Measurements from ENCODE around the gene THEM4. TPM values are rescaled to one million over a fixed set of nuclear protein-coding genes. Genes with fewer than 3 reads are reported as not detected.
"Not testable (repeated sequence)": the region's sequence is repeated elsewhere in the genome, so short reads cannot be mapped to it uniquely, and the experiment has no call there.

Gene THEM4
- total RNA-seq, 2 donors from 2014 or later, result 20.4 to 27.4 TPM

GRCh38 chr1:151907363-151908139, 1.8 kb downstream of the THEM4 start:
- H3K36me3 Mint-ChIP-seq, result peaks cover 39 to 58% of the 10 kb centered on the region in 2 donors
- H3K27ac Mint-ChIP-seq, result peak overlapping the region; percentile 75 to 91
- ATAC-seq (no peak), DNase-seq (ENCODE audit: low spot score in 2 of 2) (peak in 1 of 2 donors; percentile 50)
- H3K9me3 Mint-ChIP-seq, result peaks cover 15 to 33% of the 10 kb centered on the region in 2 donors

DNA sequence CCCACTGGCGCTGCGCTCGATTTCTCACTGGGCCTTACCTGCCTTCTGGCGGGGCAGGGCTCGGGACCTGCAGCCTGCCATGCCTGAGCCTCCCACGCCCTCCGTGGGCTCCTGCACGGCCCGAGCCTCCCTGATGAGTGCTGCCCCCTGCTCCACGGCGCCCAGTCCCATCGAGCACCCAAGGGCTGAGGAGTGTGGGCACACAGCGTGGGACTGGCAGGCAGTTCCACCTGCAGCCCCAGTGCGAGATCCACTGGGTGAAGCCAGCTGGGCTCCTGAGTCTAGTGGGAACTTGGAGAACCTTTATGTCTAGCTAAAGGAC, 3.0 kb downstream of the THEM4 start:
- peaks cover 50 to 71% of the 10 kb centered on the region in 2 donors for H3K36me3 Mint-ChIP-seq
- peak overlapping the region in 1 of 2 donors; percentile 91 for H3K27ac Mint-ChIP-seq
- ATAC-seq; DNase-seq (ENCODE audit: low spot score in 2 of 2): not testable (repeated sequence)
- peaks cover 21 to 39% of the 10 kb centered on the region in 2 donors for H3K9me3 Mint-ChIP-seq

- DNase-seq (ENCODE audit: low spot score in 2 of 2), result not testable (repeated sequence)
- Mint-ChIP-seq H3K9me3 (peaks cover 24 to 42% of the 10 kb centered on the region in 2 donors), H3K36me3 (peaks cover 53 to 77% of the 10 kb centered on the region in 2 donors), H3K27ac (peak overlapping the region; percentile 91 to 97)
- peak; percentile 12 to 17 for ATAC-seq
Measured at GRCh38 chr1:151905443-151906323, 3.6 kb downstream of the THEM4 start.

- ATAC-seq (peak; percentile 45 to 70), DNase-seq (ENCODE audit: low spot score in 2 of 2) (peak; percentile 48 to 75)
- Mint-ChIP-seq H3K36me3 (peaks cover 59 to 83% of the 10 kb centered on the region in 2 donors), H3K9me3 (peaks cover 28 to 47% of the 10 kb centered on the region in 2 donors), H3K27ac (peak overlapping the region; percentile 91 to 97)
Measured at GRCh38 chr1:151905070-151905442, 4.3 kb downstream of the THEM4 start.

DNA sequence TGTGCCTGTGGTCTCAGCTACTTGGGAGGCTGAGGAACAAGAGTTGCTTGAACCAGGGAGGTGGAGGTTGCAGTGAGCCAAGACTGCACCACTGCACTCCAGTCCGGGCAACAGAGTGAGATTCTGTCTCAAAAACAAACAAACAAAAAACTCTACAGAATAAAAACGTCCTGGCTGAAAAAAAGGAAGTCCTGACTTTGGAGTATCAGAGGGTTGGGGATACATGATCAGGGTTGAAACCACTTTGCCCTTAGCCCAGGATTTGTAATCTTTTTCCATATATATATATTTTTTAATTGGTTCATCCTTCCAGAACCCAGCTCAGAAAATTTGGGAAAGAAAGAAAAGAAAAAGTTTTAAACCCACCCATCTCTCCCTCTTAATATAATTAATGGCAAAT, 6.5 kb downstream of the THEM4 start:
- H3K36me3 Mint-ChIP-seq, result peaks cover 61 to 88% of the 10 kb centered on the region in 2 donors
- ATAC-seq, result no peak
- no peak overlapping the region for H3K27ac Mint-ChIP-seq
- DNase-seq (ENCODE audit: low spot score in 2 of 2), result no peak
- peaks cover 33 to 59% of the 10 kb centered on the region in 2 donors for H3K9me3 Mint-ChIP-seq

DNA sequence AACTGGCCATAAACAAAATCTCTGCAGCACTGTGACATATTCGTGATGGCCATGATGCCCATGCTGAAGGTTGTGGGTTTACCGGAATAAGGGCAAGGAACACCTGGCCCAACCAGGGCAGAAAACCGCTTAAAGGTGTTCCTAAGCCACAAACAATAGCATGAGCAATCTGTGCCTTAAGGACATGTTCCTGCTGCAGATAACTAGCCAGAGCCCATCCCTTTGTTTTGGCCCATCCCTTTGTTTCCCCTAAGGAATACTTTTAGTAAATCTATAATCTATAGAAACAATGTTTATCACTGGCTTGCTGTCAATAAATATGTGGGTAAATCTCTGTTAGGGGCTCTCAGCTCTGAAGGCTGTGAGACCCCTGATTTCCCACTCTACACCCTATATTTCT, 8.5 kb downstream of the THEM4 start:
- Mint-ChIP-seq H3K36me3 (peaks cover 51 to 71% of the 10 kb centered on the region in 2 donors), H3K9me3 (peaks cover 22 to 48% of the 10 kb centered on the region in 2 donors)
- not testable (repeated sequence) for ATAC-seq; DNase-seq (ENCODE audit: low spot score in 2 of 2); H3K27ac Mint-ChIP-seq

DNA sequence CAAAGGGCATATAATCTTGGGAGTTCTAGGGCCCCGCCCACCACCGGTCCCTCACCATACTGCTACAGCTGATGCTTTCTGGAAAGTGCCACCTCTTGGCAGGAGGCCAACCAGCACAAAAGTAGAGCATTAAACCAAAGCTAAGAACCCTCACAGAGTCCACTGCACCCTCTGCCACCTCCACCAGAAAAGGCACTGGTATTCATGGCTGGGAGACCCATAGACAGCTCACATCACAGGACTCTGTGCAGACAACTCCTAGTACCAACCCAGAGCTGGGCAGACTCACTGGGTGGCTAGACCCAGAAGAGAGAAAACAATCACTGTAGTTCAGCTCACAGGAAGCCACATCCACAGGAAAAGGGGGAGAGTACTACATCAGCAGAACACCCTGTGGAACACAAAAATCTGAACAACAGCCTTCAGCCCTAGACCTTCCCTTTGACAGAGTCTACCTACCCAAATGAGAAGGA, 10.8 kb downstream of the THEM4 start:
- Mint-ChIP-seq H3K36me3 (peaks cover 52 to 67% of the 10 kb centered on the region in 2 donors), H3K27ac (peak overlapping the region; percentile 65 to 88), H3K9me3 (peaks cover 19 to 34% of the 10 kb centered on the region in 2 donors)
- DNase-seq (ENCODE audit: low spot score in 2 of 2) (no peak), ATAC-seq (peak; percentile 34 to 86)

DNA sequence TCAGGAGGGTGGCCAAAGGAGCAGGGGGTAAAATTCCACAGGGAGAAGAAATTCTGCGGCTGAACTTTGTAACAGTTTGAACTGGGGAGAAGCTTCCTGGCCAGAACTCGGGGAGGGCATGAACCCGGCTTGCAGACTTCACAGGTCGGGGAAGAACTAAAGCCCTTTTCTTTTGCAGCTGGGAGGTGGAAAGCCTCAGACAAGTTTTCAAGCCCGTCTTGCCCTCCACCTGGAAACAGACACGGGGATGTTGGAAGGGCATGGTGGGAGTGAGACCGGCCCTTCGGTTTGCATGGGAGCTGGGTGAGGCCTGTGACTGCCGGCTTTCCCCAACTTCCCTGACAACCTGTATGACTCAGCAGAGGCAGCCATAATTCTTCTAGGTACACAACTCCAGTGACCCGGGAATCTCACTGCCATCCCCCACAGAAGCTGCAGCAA, 11.3 kb downstream of the THEM4 start:
- H3K9me3 Mint-ChIP-seq, result peaks cover 19 to 31% of the 10 kb centered on the region in 2 donors
- peak in 1 of 2 donors; percentile 40 for ATAC-seq
- peak overlapping the region; percentile 67 to 88 for H3K27ac Mint-ChIP-seq

GRCh38 chr1:151893176-151893924, 16.0 kb downstream of the THEM4 start:
- DNase-seq (ENCODE audit: low spot score in 2 of 2), result no peak
- no peaks in the 10 kb centered on the region for H3K9me3 Mint-ChIP-seq
- H3K36me3 Mint-ChIP-seq, result peaks cover 44 to 49% of the 10 kb centered on the region in 2 donors
- H3K27ac Mint-ChIP-seq, result peak overlapping the region; percentile 35 to 58
- peak; percentile 40 to 53 for ATAC-seq

More for the DNA sequence above, 11.3 kb downstream of the THEM4 start:
- no peak for DNase-seq (ENCODE audit: low spot score in 2 of 2)
- H3K36me3 Mint-ChIP-seq, result peaks cover 54 to 67% of the 10 kb centered on the region in 2 donors

- no peak for ATAC-seq
- Mint-ChIP-seq H3K36me3 (peaks cover 52 to 56% of the 10 kb centered on the region in 2 donors), H3K27ac (peak overlapping the region in 1 of 2 donors; percentile 68), H3K9me3 (no peaks in the 10 kb centered on the region)
- no peak for DNase-seq (ENCODE audit: low spot score in 2 of 2)
Measured at GRCh38 chr1:151892190-151892589, 17.1 kb downstream of the THEM4 start.

GRCh38 chr1:151891512-151891911, 17.8 kb downstream of the THEM4 start:
- no peak for ATAC-seq
- peaks cover 52 to 57% of the 10 kb centered on the region in 2 donors for H3K36me3 Mint-ChIP-seq
- H3K9me3 Mint-ChIP-seq, result no peaks in the 10 kb centered on the region
- peak overlapping the region; percentile 68 to 88 for H3K27ac Mint-ChIP-seq
- no peak for DNase-seq (ENCODE audit: low spot score in 2 of 2)

DNA sequence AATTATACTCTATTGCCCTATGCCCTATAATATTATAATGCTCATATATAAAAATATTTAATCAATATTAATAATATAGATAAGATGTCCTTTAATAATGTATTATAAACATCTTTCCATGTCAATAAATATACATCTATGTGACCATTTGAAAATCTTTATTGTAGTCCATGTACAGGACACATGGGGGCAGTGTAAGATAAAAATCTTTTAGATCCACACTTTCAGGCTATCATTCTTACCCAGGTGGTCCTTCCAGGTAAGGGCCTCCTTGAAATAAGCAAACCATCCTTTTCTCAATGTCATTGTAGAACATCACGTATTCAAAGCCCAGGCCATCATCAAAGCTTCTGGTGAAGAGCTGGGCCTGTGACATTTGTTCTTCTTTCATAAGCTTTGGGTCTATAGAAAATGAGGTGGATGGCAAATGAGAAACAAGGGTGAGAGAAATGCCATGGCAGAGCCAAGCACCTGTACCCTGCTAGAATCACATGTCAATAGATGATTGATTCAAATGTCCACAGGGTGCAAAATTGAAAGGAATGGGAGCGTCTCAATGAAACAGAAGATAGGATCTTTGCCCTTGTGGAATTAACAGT, 20.2 kb downstream of the THEM4 start:
- no peak for DNase-seq (ENCODE audit: low spot score in 2 of 2)
- Mint-ChIP-seq H3K9me3 (no peaks in the 10 kb centered on the region), H3K27ac (no peak overlapping the region), H3K36me3 (peaks cover 46 to 47% of the 10 kb centered on the region in 2 donors)
- no peak for ATAC-seq

- no peak for DNase-seq (ENCODE audit: low spot score in 2 of 2)
- no peaks in the 10 kb centered on the region for H3K9me3 Mint-ChIP-seq
- peaks cover 28 to 37% of the 10 kb centered on the region in 2 donors for H3K36me3 Mint-ChIP-seq
- ATAC-seq, result no peak
- H3K27ac Mint-ChIP-seq, result no peak overlapping the region
Measured at GRCh38 chr1:151887028-151887427, 22.3 kb downstream of the THEM4 start.

DNA sequence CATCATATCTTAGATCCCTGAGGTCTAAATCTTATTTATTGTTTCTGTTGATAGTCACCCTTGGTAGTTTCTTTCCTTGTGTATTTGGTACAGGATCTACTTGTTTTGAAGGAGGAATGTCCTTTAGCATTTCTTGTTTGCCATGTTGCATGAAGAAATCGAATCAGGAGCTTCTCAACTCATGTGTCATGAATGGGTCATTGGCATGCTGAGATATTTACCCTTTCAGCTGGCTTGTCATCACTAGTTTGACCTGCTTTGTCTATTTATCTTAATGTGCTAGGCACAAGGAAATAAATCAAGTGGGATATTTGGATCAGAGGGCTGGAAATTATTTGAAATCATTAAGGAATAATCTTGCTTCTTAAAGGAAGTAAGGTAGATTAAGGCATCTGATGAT, 23.8 kb downstream of the THEM4 start:
- H3K36me3 Mint-ChIP-seq, result peaks cover 15 to 23% of the 10 kb centered on the region in 2 donors
- ATAC-seq (no peak), DNase-seq (ENCODE audit: low spot score in 2 of 2) (no peak)
- H3K9me3 Mint-ChIP-seq, result no peaks in the 10 kb centered on the region
- H3K27ac Mint-ChIP-seq, result peak overlapping the region in 1 of 2 donors; percentile 33

DNA sequence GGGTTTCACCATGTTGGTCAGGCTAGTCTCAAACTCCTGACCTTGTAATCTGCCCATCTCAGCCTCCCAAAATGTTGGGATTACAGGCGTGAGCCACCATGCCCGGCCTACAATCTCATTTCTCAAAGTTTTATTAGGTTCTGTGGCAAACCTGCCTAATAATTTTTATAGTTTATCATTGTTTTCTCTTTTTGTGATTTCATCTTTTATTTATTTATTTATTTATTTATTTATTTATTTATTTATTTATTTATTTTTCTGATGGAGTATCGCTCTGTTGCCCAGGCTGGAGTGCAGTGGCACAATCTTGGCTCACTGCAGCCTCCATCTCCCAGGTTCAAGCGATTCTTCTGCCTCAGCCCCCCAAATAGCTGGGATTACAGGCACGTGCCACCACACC, 24.4 kb downstream of the THEM4 start:
- DNase-seq (ENCODE audit: low spot score in 2 of 2); H3K27ac Mint-ChIP-seq; ATAC-seq; H3K9me3 Mint-ChIP-seq: not testable (repeated sequence)
- H3K36me3 Mint-ChIP-seq, result peaks cover 15 to 23% of the 10 kb centered on the region in 2 donors

- H3K36me3 Mint-ChIP-seq, result peaks cover 15 to 22% of the 10 kb centered on the region in 2 donors
- not testable (repeated sequence) for ATAC-seq; H3K9me3 Mint-ChIP-seq; DNase-seq (ENCODE audit: low spot score in 2 of 2); H3K27ac Mint-ChIP-seq
Measured at GRCh38 chr1:151884445-151884844, 24.9 kb downstream of the THEM4 start.

Measured in activated naive CD4-positive, alpha-beta T cell treated with anti-CD3 and anti-CD28 coated beads, Interleukin-2, amount 50 U/mL, for 72 hours (primary cell).